ENCODE measurements around the gene ZNF532. TPM values are rescaled to one million over a fixed set of nuclear protein-coding genes. Genes with fewer than 3 reads are reported as not detected.

ZNF532 gene
- polyA plus RNA-seq, 3 donors, result 0.76 to 18.5 (median 1.7) TPM

DNA sequence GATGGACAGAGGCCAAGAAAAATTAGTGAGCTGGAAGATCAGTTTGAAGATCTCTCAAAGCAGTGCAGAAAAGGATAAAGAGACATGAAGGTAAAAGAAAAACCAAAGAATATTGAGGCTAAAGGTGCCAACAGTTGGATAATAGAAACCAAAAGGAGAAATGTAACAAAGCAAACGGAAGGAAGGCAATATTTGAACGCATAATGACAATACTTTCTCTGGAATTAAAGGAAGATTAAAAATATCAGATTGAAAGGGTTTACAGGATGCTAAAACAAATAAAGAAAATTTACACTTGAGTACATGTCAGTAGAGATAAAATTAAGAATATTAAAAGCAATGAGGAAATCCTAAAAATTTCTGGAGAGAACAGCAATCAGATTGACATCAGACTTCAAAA is 149.1 kb downstream of the ZNF532 start:
- Mint-ChIP-seq H3K9me3 (peaks cover 2 to 11% (median 7%) of the 10 kb centered on the region in 7 donors), H3K4me3 (no peak overlapping the region), H3K36me3 (no peaks in the 10 kb centered on the region), H3K27me3 (ENCODE audit: low read depth in 3 of 3) (peaks cover 2 to 6% (median 3%) of the 10 kb centered on the region in 3 donors), H3K27ac (no peak overlapping the region), H3K4me1 (no peaks in the 10 kb centered on the region)
- H4K20me1 ChIP-seq (ENCODE audit: insufficient read depth, low read length), result no peaks in the 10 kb centered on the region
- WGBS (ENCODE audit: insufficient coverage), result 100% methylated on average over 1 of the region's 2 CpGs
- DNase-seq, result no peak
- intact Hi-C loops (cut with micrococcal nuclease), result no loop called here
- H3K79me2 ChIP-seq (ENCODE audit: insufficient read depth, low read length), result no peaks in the 10 kb centered on the region
- TF ChIP-seq, protein P1, sequence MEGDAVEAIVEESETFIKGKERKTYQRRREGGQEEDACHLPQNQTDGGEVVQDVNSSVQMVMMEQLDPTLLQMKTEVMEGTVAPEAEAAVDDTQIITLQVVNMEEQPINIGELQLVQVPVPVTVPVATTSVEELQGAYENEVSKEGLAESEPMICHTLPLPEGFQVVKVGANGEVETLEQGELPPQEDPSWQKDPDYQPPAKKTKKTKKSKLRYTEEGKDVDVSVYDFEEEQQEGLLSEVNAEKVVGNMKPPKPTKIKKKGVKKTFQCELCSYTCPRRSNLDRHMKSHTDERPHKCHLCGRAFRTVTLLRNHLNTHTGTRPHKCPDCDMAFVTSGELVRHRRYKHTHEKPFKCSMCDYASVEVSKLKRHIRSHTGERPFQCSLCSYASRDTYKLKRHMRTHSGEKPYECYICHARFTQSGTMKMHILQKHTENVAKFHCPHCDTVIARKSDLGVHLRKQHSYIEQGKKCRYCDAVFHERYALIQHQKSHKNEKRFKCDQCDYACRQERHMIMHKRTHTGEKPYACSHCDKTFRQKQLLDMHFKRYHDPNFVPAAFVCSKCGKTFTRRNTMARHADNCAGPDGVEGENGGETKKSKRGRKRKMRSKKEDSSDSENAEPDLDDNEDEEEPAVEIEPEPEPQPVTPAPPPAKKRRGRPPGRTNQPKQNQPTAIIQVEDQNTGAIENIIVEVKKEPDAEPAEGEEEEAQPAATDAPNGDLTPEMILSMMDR (IDR thresholded peaks at IDR 0.05), result no peak
- no peak overlapping the region for H3K27ac ChIP-seq (ENCODE audit: low read depth in 1 of 2, low read length in 2 of 2)
- no peak overlapping the region for H3K4me3 ChIP-seq (replicated peaks in 1 of 3; ENCODE audit: low read depth in 2 of 3, low read length in 3 of 3)
- peaks cover 0 to 8% of the 10 kb centered on the region in 2 donors for H3K9me3 ChIP-seq (replicated peaks in 1 of 2; ENCODE audit: control insufficient read depth in 1 of 2, insufficient read depth in 1 of 2, low read length in 2 of 2)
- H3K4me1 ChIP-seq (ENCODE audit: control insufficient read depth in 1 of 2, insufficient read depth in 2 of 2, low read length in 2 of 2), result no peaks in the 10 kb centered on the region
- H3K4me2 ChIP-seq (replicated peaks; ENCODE audit: extremely low read depth, low read length, poor library complexity, severe bottlenecking), result no peak overlapping the region
- no peaks in the 10 kb centered on the region for H3K27me3 ChIP-seq (ENCODE audit: control insufficient read depth in 2 of 2, insufficient read depth in 2 of 2, low read length in 2 of 2)
- no peaks in the 10 kb centered on the region for H3K36me3 ChIP-seq (replicated peaks in 1 of 2; ENCODE audit: control insufficient read depth in 1 of 2, insufficient read depth in 2 of 2, low read length in 2 of 2)
- no peak overlapping the region for H2AFZ ChIP-seq (ENCODE audit: insufficient read depth, low read depth, low read length, poor library complexity, severe bottlenecking)
- H3K9ac ChIP-seq (ENCODE audit: insufficient read depth, low read length, poor library complexity, severe bottlenecking), result no peak overlapping the region

DNA sequence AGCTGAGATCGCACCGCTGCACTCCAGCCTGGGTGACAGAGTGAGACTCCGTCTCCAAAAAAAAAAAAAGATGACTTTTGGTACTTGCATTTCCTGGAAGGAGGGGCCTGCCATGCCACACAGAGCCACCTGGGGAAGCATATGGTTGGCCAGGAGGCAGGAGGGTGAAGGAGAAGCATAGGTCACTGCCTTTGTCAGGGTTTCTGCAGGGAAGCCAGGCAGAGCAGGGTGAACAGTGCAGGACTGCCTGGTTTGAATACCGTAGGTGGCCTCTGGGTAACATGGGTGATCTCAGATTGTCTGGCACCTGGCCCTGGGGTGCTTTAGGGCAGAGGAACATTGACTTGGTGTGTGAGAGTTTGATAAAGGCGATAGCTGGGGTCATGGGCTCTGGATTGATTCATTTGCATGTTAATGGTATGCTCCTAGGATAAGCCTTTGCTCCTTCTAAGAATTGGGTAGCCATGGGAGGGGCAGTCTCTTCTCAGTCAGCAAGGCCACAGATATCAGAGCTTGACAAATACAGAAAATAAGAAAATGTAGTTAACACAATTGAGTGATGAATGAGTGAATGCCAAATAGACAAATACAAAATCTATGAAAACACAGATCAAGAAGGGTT is 151.0 kb downstream of the ZNF532 start:
- Histone ChIP-seq H3K27me3 (ENCODE audit: control insufficient read depth in 2 of 2, insufficient read depth in 2 of 2, low read length in 2 of 2) (no peaks in the 10 kb centered on the region), H3K79me2 (ENCODE audit: insufficient read depth, low read length) (no peaks in the 10 kb centered on the region), H3K27ac (ENCODE audit: low read depth in 1 of 2, low read length in 2 of 2) (no peak overlapping the region), H2AFZ (ENCODE audit: insufficient read depth, low read depth, low read length, poor library complexity, severe bottlenecking) (no peak overlapping the region), H3K4me3 (replicated peaks in 1 of 3; ENCODE audit: low read depth in 2 of 3, low read length in 3 of 3) (no peak overlapping the region), H3K9me3 (replicated peaks in 1 of 2; ENCODE audit: control insufficient read depth in 1 of 2, insufficient read depth in 1 of 2, low read length in 2 of 2) (peaks cover 0 to 8% of the 10 kb centered on the region in 2 donors), H4K20me1 (ENCODE audit: insufficient read depth, low read length) (no peaks in the 10 kb centered on the region), H3K4me1 (ENCODE audit: control insufficient read depth in 1 of 2, insufficient read depth in 2 of 2, low read length in 2 of 2) (no peaks in the 10 kb centered on the region), H3K36me3 (replicated peaks in 1 of 2; ENCODE audit: control insufficient read depth in 1 of 2, insufficient read depth in 2 of 2, low read length in 2 of 2) (no peaks in the 10 kb centered on the region), H3K4me2 (replicated peaks; ENCODE audit: extremely low read depth, low read length, poor library complexity, severe bottlenecking) (no peak overlapping the region), H3K9ac (ENCODE audit: insufficient read depth, low read length, poor library complexity, severe bottlenecking) (no peak overlapping the region)
- no peak for DNase-seq
- H3K4me3 Mint-ChIP-seq, result no peak overlapping the region
- H3K4me1 Mint-ChIP-seq, result no peaks in the 10 kb centered on the region
- no peak overlapping the region for H3K27ac Mint-ChIP-seq
- H3K9me3 Mint-ChIP-seq, result peaks cover 2 to 11% (median 7%) of the 10 kb centered on the region in 7 donors
- TF ChIP-seq, protein P1 (IDR thresholded peaks at IDR 0.05), result no peak
- H3K36me3 Mint-ChIP-seq, result no peaks in the 10 kb centered on the region
- intact Hi-C loops (cut with micrococcal nuclease), result no loop called here
- H3K27me3 Mint-ChIP-seq (ENCODE audit: low read depth in 3 of 3), result peaks cover 2 to 6% (median 3%) of the 10 kb centered on the region in 3 donors
- 98% methylated on average over 5 of the region's 5 CpGs for WGBS (ENCODE audit: insufficient coverage)

Measured in CD14-positive monocyte (primary cell).